Fibroblast of the aortic adventitia (primary cell): ENCODE results near the gene CDC6. TPM values are rescaled to one million over a fixed set of nuclear protein-coding genes. Genes with fewer than 3 reads are reported as not detected.
A peak's percentile ranks its signal among the peaks of the same experiment; 100 is the strongest.

ENCODE experiments used
- DNase-seq: peaks from one replicate; pipeline ENCODE4 v3.0.0-alpha.2; 2010; ENCODE audit warnings: low read depth
- H3K4me3 ChIP-seq: 2 replicates; pipeline ENCODE4 v1.5.1; 2011; ENCODE audit warnings: low read depth, mild to moderate bottlenecking, control low read depth, low read length, moderate library complexity
- CTCF ChIP-seq: IDR thresholded peaks from 2 replicates; pipeline ENCODE4 v1.5.1; 2011; ENCODE audit warnings: mild to moderate bottlenecking, low read length, control low read depth, inconsistent platforms; ENCODE audit not compliant: insufficient read depth
- total RNA-seq: library from RNA; depleted of rRNA; stranded (reverse); fragments of >200 nt; gene quantifications from 2 replicates; pipeline ENCODE4 v1.2.3, GENCODE V29; 2012; ENCODE audit warnings: low replicate concordance

CDC6 gene
- total RNA-seq, 1 donor: 40.4 TPM

- DNase-seq: no peak
- peak; percentile 50 for TF ChIP-seq CTCF
- H3K4me3 ChIP-seq: peak overlapping the region; percentile 95
Observed at GRCh38 chr17:40318830-40319391, 31.2 kb downstream of the CDC6 start.

DNA sequence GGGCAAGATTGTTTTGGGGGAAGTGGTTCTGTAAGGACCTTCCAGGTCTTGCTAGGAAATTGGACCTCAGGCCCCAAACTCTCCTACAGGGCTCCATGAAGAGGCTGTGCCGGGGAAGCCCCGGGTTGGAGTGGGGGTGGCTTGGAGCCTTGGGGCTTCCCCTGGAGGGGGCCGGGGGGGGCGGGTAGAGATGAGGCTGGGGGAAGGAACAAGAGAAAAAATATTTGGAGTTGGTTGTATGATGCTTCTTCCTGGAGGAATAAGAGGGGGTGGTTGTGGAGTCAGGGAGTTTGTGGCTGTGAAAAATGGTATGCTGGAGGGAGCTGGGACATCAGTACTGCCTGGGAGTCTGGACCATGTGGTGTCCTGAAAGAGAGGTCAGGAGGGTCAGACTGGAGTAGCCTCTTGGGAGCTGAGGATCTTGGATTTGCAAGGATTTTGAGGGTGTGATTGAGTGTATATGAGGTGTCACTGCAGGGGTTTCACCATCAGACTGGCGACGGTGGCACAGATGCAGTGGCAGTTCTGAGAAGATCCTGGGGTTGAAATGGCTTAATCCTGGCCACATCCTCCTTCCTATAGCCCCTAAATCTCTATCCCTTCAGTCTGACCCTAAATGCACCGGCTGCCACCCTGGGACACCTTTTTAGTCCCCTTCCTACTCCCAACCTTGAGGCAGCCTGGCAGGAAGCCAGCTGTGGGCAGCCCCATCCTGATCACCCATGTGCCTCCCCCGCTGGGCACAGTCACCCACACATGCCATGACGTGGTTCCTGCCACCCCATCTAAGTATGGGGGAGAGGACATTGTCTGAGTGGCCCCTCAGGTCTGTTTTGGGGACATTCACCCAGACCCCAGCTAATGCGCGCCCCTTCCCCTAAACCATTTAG is 32.2 kb downstream of the CDC6 start:
- H3K4me3 ChIP-seq: peak overlapping the region; percentile 95
- DNase-seq: no peak
- no peak for TF ChIP-seq CTCF

DNA sequence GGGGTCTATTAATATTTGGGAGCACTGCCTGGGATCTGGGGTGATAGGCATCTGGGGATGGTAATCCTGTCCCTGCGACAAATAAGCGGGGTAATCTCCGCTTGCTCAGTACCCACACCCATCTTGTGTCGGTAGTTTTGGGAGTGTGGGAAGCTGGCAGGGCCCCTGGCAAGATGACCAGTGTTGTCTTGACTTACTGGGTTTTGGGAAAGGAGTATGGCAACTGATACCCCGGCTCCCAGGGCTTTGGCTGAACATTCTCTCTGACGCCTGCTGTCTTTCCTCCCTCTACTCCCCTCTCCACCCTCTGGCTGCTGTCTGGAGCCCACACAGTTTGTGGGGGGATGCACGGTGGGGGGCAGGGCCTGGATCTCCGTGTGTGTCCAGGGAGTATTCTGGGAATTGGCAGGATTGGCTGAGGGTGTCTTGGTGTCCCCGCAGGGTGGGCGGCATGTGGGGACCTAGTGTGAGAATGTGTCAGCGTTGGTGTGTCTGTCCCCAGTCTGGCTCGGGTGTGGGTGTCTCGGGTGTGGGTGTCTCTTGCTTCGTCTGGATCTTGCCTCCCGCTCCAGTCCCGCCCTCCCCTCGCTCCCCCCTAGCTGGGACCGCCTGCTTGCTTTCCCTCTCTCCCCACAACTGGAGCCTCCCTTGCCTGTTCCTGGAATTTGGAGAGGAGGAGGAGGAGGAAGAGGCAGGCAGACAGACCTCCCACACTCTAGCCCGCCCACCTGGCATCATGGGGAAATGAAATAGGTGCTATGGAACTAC is 33.3 kb downstream of the CDC6 start:
- peak overlapping the region; percentile 95 for H3K4me3 ChIP-seq
- TF ChIP-seq CTCF: no peak
- DNase-seq: peak; percentile 65

DNA sequence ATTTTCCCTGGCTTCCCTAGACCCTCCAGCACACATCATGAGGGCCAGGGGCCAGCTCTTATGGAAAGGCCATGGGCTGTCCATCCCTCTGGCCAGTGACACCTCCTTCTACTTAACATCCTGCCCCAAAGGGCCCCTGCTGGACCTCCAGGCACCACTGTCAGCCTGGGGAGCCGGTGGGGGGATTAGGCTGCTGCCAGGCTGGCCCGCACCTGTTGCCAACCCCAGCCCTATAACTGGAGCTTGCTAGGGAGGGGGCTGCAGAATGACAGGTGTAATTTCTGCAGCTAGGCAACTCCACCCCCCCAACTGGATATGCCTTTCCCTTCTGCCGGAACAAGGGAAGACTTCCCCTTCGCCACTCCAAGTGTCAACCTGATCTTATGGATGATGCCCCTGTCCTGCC is 33.8 kb downstream of the CDC6 start:
- H3K4me3 ChIP-seq: peak overlapping the region; percentile 95
- no peak for DNase-seq
- TF ChIP-seq CTCF: no peak

DNA sequence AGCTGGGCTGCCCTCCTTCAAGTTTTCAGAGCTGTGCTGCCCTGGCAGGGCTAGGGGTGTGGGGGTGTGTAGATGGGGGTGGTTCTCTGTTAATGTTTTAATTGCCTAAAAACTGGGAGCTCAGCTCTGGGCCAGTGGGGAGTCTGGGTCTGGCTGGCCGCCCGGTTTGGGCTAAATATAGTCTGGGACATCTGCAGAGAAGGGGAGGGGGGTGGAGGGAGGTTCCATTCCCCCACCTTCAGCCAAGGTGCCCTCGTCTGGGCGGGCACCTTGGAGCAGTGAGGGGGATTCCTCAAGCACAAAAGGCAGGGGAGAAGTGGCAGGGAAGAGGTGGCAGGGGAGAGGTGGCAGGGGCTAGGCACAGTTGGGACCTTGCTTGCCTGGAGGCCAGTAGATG is 34.3 kb downstream of the CDC6 start:
- peak overlapping the region; percentile 95 for H3K4me3 ChIP-seq
- no peak for TF ChIP-seq CTCF
- no peak for DNase-seq

GRCh38 chr17:40322358-40323315 is 35.0 kb downstream of the CDC6 start:
- DNase-seq: peak; percentile 81
- TF ChIP-seq CTCF: no peak
- peak overlapping the region; percentile 95 for H3K4me3 ChIP-seq
